Cardiac muscle cell (in vitro differentiated cells and primary cell): ENCODE data around the gene DNM3. TPM values are rescaled to one million over a fixed set of nuclear protein-coding genes. Genes with fewer than 3 reads are reported as not detected.

Experiments used
- DNase-seq, 2 donors: peaks; one replicate each; pipeline versions ENCODE4 v3.0.0 to v3.0.0-alpha.2; 2010 to 2017; ENCODE audit warnings: low read depth in 1 of 2, low spot score in 1 of 2
- H3K27ac ChIP-seq: fragments of 200-600 bp; sonication (generic); 2 replicates; pipeline ENCODE4 v1.5.1; 2016
- H3K27me3 ChIP-seq: fragments of 200-600 bp; sonication (generic); 2 replicates; pipeline ENCODE4 v1.6.0; 2016; ENCODE audit warnings: control low read depth
- H3K36me3 ChIP-seq: fragments of 200-600 bp; sonication (generic); 2 replicates; pipeline ENCODE4 v1.5.1; 2016; ENCODE audit warnings: control low read depth
- H3K4me1 ChIP-seq: fragments of 200-600 bp; sonication (generic); 2 replicates; pipeline ENCODE4 v1.8.1; 2017; ENCODE audit warnings: low read depth, mild to moderate bottlenecking, mixed run types
- H3K4me3 ChIP-seq: fragments of 200-600 bp; sonication (generic); 2 replicates; pipeline ENCODE4 v1.5.1; 2016; ENCODE audit warnings: mild to moderate bottlenecking
- H3K9me3 ChIP-seq: fragments of 200-600 bp; sonication (generic); 2 replicates; pipeline ENCODE4 v1.5.1; 2017; ENCODE audit warnings: low read depth, mild to moderate bottlenecking, control low read depth
- CTCF ChIP-seq: IDR thresholded peaks from 2 replicates; pipeline ENCODE4 v1.5.1; 2012; ENCODE audit warnings: low read depth, mild to moderate bottlenecking, low read length
- polyA plus RNA-seq: library from polyadenylated mRNA; unstranded; fragments of >200 nt; fragmentation: Nextera tagmentation; extraction: Ambion mirVana; gene quantifications from 2 replicates; pipeline ENCODE4 v1.2.1, GENCODE V29; 2016
- total RNA-seq: library from RNA; depleted of rRNA; stranded (reverse); fragments of >200 nt; gene quantifications from 2 replicates; pipeline ENCODE4 v1.2.3, GENCODE V29; 2016

Gene DNM3
- total and polyA plus RNA-seq, 2 experiments from 2014 or later: 0.42 TPM; not detected in 1

GRCh38 chr1:172324086-172324485 is 482.8 kb downstream of the DNM3 start:
- Histone ChIP-seq H3K4me3 (no peak overlapping the region), H3K9me3 (no peaks in the 10 kb centered on the region), H3K27me3 (no peaks in the 10 kb centered on the region), H3K27ac (no peak overlapping the region), H3K36me3 (no peaks in the 10 kb centered on the region), H3K4me1 (no peaks in the 10 kb centered on the region)
- TF ChIP-seq CTCF: no peak
- no peak for DNase-seq

GRCh38 chr1:172324761-172325160 is 483.5 kb downstream of the DNM3 start:
- no peak overlapping the region for H3K27ac ChIP-seq
- no peak for TF ChIP-seq CTCF

GRCh38 chr1:172325531-172325930 is 484.2 kb downstream of the DNM3 start:
- H3K4me1 ChIP-seq: no peaks in the 10 kb centered on the region
- H3K36me3 ChIP-seq: no peaks in the 10 kb centered on the region
- H3K9me3 ChIP-seq: no peaks in the 10 kb centered on the region
- H3K27ac ChIP-seq: no peak overlapping the region
- H3K27me3 ChIP-seq: no peaks in the 10 kb centered on the region
- no peak for TF ChIP-seq CTCF
- peak in 1 of 2 donors; percentile 51 for DNase-seq
- H3K4me3 ChIP-seq: no peak overlapping the region

More at GRCh38 chr1:172324761-172325160, 483.5 kb downstream of the DNM3 start:
- no peak for DNase-seq
- H3K9me3 ChIP-seq: no peaks in the 10 kb centered on the region
- H3K36me3 ChIP-seq: no peaks in the 10 kb centered on the region
- no peaks in the 10 kb centered on the region for H3K27me3 ChIP-seq
- no peak overlapping the region for H3K4me3 ChIP-seq
- no peaks in the 10 kb centered on the region for H3K4me1 ChIP-seq

GRCh38 chr1:172326136-172326535 is 484.8 kb downstream of the DNM3 start:
- no peak for DNase-seq
- H3K27ac ChIP-seq: no peak overlapping the region
- no peak for TF ChIP-seq CTCF

DNA sequence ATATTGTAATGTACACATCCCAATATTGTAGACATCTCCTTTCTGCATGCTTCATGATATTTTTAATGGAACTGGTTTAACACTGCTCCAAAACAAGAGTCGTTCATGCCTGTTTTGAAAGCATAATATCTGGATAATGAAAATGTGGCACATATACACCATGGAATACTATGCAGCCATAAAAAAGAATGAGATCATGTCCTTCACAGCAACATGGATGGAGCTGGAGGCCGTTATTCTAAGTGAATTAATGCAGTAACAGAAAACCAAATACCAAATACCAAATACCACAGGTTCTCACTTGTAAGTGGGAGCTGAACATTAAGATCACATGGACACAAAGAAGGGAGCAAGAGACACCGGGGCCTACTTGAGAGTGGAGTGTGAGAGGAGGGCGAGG is 487.0 kb downstream of the DNM3 start:
- H3K27ac ChIP-seq: no peak overlapping the region
- H3K4me3 ChIP-seq: no peak overlapping the region
- no peaks in the 10 kb centered on the region for H3K4me1 ChIP-seq
- no peaks in the 10 kb centered on the region for H3K9me3 ChIP-seq
- DNase-seq: no peak
- no peaks in the 10 kb centered on the region for H3K27me3 ChIP-seq
- H3K36me3 ChIP-seq: no peaks in the 10 kb centered on the region
- TF ChIP-seq CTCF: no peak

More at GRCh38 chr1:172326136-172326535, 484.8 kb downstream of the DNM3 start:
- Histone ChIP-seq H3K4me3 (no peak overlapping the region), H3K9me3 (no peaks in the 10 kb centered on the region), H3K4me1 (no peaks in the 10 kb centered on the region), H3K27me3 (no peaks in the 10 kb centered on the region), H3K36me3 (no peaks in the 10 kb centered on the region)

- TF ChIP-seq CTCF: no peak
- H3K27me3 ChIP-seq: no peaks in the 10 kb centered on the region
- H3K27ac ChIP-seq: no peak overlapping the region
- H3K4me3 ChIP-seq: no peak overlapping the region
- H3K4me1 ChIP-seq: no peaks in the 10 kb centered on the region
- H3K36me3 ChIP-seq: no peaks in the 10 kb centered on the region
- no peak for DNase-seq
- no peaks in the 10 kb centered on the region for H3K9me3 ChIP-seq
Observed at GRCh38 chr1:172332230-172332629, 490.9 kb downstream of the DNM3 start.
